Hippocampal formation (tissue), 2 donors: ENCODE results near the gene PRRT1B.
A peak's percentile ranks its signal among the peaks of the same experiment; 100 is the strongest.
"Not testable (repeated sequence)": the region's sequence is repeated elsewhere in the genome, so short reads cannot be mapped to it uniquely, and the experiment has no call there.

Experiments
- DNase-seq, 2 donors: peaks; one replicate each; lab custom pipeline; 2025; lab: John Stamatoyannopoulos, UW

PRRT1B gene

DNA sequence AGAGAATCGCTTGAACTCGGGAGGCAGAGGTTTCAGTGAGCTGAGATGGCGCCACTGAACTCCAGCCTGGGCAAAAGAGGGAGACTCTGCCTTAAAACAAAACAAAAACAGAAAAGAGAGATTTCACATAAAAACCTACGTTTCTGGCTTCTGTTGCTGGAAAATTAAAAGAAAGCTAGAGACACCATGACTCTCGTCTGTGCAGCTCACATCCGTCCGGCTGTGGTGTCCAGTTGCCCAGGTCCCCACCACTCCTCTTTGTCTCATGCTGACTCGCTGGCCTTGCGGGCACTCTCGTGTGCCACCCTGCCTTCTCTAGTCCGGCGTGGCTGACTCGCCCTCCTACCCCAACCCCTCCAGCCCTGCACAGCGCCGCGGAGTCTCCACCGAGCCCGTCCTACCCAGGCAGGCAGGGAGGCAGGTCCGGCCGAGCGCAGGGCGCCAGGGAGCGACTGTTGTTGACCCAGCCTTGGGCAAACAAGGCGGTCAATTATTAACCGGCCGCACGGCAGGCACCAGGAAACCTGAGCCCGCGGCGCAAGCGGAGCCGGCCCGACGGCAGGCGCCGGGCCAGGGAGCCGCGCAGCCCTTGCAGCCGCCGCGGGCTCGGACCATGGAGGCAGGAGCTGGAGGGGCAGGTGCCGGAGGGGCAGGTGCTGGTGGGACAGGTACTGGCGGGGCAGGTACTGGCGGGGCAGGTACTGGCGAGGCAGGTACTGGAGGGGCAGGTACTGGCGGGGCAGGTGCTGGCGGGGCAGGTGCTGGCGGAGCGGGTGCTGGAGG is at the start of gene PRRT1B:
Gene PRRT1B, plus strand, starts transcription at position 521 of the 783 bp plus-strand sequence. Its CDS starts 93 bp downstream, at position 614.
- no peak for DNase-seq

DNA sequence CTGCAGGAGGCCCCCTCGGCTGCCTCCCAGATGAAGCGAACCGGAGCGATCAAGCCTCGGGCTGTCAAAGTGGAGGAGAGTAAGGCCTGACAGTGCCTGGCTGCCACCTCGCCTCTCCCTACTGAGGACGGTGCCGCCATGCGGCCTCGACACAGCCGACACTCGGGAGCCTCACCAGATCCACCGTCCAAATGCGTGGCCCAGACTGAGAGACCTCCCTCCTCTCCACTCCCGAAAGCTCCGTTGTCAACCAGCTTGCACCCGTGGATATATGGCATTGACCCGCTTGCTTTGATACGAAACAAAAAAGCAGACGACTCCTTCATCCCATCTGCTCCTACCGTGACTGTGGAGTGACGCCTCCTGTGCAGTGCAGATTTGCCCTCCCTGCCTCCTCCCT is 49.5 kb upstream of the PRRT1B start:
- DNase-seq = no peak

DNA sequence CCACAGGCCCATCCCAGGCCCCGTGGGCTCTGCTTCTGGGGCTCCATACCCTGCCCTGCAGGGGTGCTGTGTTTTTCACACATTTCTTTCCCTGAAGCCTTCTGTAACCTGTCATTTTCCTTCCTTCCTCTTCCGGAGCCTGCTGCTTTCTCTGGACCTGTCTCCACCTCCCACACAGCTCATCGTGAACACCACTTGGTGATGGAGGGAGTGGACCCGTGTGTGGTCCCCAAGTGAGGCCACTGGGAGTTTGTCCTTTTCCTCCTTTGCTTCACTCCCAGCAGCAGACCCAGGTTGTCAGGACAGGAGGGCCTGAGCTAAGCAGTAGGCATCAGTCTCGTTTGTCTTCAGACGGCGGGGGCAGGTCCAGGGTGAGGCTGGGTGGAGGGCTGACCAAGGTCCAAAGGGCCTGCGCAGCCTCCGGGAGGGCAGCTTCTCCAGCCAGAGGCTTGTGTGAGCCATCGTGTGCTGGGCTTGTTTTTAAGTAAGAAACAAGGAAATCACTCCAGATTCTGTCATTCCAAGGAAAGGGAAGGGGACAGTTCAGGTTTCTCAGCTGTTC is 48.4 kb upstream of the PRRT1B start:
- no peak for DNase-seq

DNA sequence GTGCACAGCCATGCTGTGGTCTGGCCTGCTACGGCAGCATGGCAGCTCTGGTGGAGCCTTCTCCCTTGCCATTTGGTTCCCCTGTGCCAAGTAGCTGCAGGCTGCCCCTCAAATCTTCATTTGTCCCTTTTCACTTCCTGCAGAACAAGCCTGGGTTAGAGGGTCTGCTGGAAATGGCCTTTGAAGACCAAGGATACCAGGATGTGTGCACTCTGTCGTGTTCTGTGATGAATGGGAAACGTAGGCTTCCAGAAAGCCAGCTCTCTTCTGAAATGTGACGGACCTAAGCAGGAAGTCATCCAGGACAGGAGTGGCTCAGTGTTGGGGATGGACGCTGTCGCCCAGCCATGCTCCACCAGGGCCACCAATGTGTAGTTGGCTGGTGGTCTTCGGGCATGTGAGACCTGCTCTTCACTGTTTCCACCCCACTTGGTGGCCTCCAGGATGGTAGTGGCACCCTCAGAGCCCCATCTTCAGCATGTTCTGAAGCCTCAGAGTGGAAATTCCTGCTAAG is 46.0 kb upstream of the PRRT1B start:
- no peak for DNase-seq

DNA sequence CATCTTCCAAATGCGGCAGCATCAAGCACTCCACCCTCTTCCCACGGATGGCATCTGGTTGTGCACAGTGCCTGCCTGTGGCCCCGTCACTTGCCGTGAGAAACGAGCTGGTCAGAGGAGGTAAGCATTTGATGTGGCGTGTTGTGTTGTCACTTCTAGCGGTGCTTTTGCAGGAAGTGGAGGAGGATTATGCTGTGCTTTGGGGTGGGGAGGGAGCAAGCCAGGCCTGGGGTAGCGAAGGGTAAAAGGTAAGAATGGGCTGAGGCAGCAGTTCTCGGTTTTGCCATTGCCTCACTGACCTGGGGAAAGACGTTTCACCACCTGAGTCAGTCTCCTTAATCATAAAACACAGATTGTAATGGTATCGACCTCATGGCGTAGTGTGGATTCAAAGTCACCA is 44.9 kb upstream of the PRRT1B start:
- DNase-seq = peak in 1 of 2 donors; percentile 39

DNA sequence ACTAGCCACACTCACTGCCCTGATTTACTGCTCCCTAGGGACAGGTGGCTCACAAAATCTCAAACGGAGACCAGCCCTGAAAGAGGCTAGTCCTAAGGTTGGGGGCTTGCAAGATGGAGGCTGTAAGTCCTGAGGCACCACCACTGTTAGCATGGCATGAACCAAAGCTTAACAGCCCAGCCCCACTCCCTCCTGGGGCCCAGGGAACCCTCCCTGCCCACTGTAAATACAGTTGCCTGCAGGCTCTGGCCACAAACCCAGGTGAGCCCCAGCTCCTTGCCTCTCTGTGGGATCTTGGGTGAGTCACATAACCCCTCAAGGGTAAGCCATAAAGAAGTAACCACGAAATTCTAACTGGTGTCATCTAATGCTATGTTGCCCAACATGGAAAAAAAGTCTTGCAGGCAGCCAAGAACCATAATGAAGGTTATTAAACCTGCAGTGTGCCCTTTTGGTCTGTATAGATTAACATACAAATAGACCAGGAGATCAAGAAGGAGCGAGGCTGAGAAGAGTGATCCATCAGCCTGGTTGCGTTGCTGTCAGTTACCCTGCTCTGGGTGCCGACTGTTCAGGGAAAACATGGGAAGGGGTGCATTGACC is 44.3 kb upstream of the PRRT1B start:
- DNase-seq = no peak

DNA sequence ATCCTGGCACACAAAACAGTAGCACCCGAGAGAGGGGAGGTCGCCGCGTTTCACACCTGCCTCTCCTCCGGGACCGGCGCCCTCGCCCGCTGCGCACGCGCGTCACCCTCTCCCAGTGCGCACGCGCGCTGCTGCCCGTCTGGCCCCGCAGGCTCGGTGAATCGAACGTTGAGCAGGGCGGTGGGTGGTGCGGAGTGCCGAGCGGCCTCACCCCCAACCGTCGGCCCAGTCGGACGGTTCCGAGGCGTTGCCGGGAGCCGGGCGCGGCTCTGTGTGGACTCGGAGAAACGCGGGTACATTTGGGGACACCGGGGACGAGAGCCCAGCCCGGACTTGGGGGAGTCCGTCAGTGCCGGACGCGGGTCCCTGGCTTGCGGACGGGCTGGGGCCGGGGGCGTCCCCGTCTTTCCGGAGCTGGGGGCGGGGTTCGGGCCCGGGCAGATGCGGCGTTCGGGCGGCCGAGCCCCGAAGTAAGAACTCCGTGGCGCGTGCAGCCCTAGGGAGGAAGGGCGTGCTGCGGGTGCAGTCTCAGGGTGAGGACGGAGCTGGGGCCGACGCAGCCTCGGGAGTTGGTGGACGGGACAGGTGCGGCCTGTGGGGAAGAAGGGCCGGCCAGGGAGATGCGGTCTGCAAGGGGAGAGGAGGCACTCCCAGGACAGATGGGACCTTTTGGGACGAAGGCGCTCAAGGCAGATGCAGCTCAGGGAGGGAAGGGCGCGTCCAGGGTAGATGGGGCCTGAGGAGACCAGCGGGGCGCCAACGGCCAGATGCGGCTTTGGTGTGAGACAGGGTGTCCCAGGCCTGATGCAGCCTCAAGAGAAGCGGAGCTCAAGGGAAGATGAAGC is 42.3 kb upstream of the PRRT1B start, which contains the start of gene POMT1:
Gene POMT1, plus strand, starts transcription at position 138 of the 845 bp plus-strand sequence. CDS start 1,301 bp downstream, outside the sequence.
- peak; percentile 78 to 81 for DNase-seq

DNA sequence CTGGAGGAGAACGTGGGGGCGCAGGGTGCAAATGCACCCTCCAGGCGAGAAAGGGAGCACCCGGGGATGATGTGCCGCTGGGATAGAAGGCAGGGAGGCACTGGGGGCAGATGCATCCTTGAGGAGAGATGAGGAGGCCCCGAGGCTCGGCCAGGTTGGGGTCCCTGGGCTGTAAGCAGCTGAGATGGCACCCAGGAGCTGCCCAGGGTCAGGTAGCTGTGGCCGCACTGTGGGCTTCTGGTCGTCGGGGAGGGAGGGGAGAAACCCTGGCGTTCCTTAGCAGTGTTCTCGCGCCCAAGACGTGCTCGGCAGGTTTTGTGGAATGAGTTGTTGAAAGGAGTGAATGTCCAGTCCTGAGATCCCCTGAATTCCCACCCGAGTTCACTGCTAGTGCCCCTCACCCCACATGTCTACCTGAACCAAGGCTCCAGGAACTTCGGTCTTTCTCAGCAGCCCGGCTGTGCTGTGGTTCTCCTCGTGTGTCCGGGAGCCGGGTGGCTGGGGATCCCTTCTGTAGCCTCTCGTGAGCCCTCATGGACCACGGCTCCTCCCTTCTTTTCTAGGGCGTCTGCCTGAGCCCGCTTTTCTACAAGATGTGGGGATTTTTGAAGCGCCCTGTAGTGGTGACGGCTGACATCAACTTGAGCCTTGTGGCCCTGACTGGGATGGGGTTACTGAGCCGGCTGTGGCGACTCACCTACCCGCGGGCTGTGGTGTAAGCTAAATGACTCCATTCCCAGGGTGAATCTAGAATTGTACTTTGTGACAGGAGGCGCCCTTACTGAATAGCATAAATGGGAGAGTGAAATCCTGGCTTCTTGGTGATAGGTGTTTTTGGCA is 41.5 kb upstream of the PRRT1B start:
- DNase-seq = no peak

DNA sequence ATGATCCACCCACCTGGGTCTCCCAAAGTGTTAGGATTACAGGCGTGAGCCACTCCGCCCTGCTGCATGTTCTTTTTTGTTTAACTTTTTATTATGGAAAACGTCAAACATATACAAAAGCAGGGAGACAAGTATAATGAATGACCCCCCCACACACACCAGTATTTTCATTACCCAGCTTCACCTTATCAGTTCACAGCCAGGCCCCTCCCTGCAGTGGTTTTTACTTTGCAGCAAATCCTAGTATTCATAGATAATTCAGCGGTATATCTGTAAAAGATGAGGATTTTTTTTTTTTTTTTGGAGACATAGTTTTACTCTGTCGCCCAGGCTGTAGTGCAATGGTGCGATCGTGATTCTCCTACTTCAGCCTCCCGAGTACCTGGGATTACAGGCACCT is 40.3 kb upstream of the PRRT1B start:
- no peak for DNase-seq

DNA sequence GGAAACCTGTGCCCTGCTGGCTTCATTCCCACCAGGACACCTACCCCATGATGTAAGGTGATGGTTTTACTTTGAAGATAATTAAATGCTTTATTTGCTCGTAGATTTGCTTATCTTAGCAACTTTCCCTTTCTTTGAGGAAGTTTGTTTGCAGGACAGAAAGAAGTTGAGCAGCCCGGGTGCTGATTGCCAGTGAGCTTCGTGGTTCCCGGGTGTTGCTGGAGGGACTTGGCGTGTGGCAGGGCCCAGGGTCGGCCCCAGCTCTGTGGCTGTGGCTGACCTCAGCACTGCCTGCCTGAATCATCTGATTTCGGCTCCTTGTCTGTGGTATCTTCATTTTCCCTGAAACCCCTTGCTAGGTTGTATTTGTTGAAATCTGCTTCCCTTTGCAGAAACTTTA is 33.9 kb upstream of the PRRT1B start:
- DNase-seq = no peak

DNA sequence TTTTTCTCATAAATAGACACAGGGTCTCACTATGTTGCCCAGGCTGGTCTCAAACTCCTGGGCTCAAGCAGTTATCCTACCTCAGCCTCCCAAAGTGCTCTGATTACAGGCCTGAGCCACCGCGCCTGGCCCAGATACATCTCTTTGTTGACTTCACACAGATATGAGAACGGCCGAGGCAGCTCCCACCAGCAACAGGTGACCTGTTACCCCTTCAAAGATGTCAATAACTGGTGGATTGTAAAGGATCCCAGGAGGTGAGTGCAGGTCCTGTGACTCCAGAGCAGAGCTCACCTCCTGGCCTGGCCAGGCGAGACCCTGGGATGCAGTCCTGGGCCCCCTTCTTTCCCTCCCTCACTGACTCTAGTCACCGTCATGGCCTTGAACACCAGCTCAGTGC is 33.4 kb upstream of the PRRT1B start:
- no peak for DNase-seq

DNA sequence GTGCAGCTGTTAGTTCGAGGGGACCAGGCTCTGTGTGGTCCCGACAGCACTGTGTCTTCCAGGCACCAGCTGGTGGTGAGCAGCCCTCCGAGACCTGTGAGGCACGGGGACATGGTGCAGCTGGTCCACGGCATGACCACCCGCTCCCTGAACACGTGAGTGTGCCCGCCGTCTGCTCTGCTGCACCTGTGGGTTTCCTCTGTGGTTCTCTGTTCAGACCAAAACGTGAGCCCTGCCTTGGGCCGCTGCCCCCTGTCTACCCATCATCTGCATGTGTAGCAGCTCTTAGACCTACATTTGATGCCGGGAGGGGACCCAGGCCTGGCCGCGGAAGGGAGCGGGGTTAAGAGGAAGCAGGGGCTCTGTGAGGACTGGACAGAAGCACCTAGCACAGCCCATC is 32.1 kb upstream of the PRRT1B start:
- no peak for DNase-seq

DNA sequence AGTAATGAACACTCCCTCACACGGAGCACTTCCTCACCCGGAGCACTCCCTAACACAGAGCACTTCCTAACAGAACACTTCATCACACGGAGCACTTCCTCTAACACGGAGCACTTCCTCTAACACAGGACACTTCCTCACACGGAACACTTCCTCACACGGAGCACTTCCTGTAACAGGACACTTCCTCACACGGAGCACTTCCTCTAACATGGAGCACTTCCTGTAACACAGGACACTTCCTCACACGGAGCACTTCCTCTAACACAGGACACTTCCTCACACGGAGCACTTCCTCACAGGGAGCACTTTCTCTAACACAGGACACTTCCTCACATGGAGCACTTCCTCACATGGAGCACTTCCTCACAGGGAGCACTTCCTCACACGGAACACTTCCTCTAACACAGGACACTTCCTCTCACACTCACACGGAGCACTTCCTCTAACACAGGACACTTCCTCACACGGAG is 29.7 kb upstream of the PRRT1B start:
- not testable (repeated sequence) for DNase-seq

DNA sequence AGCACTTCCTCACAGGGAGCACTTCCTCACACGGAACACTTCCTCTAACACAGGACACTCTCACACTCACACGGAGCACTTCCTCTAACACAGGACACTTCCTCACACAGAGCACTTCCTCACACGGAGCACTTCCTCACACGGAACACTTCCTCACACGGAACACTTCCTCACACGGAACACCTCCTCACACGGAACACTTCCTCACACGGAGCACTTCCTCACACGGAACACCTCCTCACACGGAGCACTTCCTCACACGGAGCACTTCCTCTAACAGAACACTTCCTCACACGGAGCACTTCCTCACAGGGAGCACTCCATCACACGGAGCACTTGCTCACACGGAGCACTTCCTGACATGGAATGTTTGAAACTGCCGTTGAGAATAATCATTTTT is 29.2 kb upstream of the PRRT1B start:
- no peak for DNase-seq

DNA sequence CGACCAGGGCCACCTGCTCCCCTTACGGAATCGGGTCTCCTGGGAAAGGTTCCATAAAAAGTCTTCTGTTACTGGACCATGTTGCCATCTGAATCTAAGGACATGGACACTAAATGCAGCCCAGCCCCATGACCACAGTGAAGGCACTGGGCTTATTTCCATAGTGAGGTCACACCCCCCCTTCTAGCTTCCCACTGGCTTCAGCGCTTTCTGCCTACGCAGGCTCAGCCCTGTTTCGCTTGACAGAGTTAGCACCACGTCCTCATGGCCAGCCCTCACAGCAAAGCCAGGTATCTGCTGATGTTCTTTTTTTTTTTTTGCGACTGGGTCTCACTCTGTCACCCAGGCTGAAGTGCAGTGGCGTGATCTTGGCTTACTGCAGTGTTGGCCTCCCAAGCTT is 28.4 kb upstream of the PRRT1B start:
- no peak for DNase-seq

DNA sequence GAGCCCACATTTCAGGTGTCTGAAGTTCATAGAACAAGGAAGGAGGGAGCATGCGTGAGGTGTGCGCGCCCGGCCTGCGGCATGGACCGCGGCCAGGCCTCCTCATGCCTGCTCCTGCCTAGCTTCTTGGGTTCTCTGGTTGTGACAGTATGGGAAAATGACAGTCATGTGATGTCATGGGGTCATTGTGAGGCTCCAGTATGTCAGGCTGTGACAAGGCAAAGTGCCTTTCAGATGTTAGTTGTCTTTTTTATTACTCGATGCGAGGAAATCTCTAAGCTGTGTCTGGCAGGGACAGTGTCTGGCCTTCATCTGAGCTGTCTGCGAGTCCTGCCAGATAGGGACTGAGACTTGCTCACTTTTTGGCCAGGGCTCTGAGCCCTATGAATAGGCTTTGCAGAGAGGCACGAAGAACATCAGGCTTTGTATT is 27.5 kb upstream of the PRRT1B start:
- peak; percentile 28 to 48 for DNase-seq

DNA sequence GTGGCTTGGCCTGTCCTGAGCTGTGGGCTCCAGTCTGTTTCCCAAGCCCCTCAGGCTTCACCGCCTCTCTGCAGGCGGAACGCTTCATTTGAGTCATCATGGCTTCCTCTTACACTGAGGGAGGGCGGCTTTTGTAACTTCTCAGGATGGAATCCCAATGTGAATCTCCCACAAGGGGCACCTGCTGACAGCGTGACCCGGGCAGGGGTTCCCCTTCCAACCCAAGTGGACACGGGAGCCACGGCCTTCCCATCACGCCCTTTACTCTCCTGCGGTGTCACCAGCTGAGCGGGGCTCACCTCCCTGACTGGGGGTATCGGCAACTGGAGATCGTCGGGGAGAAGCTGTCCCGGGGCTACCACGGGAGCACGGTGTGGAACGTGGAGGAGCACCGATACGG is 26.8 kb upstream of the PRRT1B start:
- DNase-seq = no peak

DNA sequence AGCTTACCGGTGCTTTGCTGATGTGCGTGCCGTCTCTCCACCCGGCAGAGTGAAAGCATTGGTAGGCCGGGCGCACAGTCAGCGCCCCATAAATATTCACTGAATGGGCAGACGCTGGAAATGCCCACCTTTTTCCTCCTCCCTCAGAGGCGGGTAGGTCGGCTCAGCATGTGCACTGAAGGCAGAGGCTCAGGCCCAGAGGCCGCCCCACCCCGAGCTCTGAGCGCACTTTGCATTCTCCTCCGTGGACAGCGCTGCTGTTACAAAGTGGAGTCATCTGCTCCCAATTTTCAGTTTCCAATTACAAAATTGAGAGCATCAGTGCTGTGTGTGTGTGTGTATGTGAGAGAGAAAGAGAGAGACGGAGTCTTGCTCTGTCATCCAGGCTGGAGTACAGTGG is 24.8 kb upstream of the PRRT1B start:
- no peak for DNase-seq

DNA sequence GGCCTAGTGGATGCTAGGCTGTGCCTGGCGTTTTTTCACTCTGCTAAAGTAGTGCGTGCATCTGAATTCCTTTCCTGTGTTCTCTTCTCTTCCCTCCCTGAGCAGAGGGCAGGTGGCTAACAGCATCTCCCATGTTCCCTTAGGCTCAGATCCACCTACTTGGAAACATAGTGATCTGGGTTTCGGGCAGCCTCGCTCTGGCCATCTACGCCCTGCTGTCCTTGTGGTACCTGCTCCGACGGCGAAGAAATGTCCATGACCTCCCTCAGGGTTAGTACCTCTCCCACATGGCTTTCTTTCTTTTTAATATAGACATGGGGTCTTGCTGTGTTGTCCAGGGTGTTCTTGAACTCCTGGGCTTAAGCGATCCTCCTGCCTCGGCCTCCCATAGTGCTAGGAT is 24.1 kb upstream of the PRRT1B start:
- DNase-seq = no peak

DNA sequence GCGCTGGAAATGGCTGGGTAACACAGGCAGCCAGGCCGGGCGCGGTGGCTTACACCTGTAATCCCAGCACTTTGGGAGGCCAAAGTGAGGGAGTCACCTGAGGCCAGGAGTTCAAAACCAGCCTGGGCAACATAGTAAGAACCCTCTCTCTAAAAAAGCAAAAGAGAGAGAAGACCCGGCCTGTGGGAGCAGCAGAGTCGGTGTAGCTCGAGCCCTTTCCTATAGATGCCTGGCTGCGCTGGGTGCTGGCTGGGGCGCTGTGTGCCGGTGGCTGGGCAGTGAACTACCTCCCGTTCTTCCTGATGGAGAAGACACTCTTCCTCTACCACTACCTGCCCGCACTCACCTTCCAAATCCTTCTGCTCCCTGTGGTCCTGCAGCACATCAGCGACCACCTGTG is 23.5 kb upstream of the PRRT1B start:
- no peak for DNase-seq
